HCT116 (cell line): ENCODE results near the gene CELF4.

ENCODE experiments used
- CEBPB ChIP-seq: IDR thresholded peaks from 2 replicates; pipeline ENCODE4 v1.6.1; 2012; ENCODE audit warnings: low read depth
- EZH2phosphoT487 ChIP-seq: fragments of 200-600 bp; IDR thresholded peaks from 2 replicates; pipeline ENCODE4 v1.6.1; 2018; ENCODE audit warnings: antibody characterized with exemption, borderline replicate concordance
- TF ChIP-seq, protein P1 (sequence below): IDR thresholded peaks from 2 replicates; pipeline ENCODE4 v1.6.1; 2012
- TF ChIP-seq, protein P2 (sequence below), 3 experiments: fragments of 200-600 bp in 1 of 3; sonication (generic) in 1 of 3; IDR thresholded peaks in 2 of 3; conservative IDR thresholded peaks in 1 of 3; 2 replicates each; pipeline ENCODE4 v1.5.1; 2012 to 2017; ENCODE audit warnings: low read depth in 2 of 3, low read length in 2 of 3, antibody characterized with exemption in 1 of 3, borderline replicate concordance in 1 of 3, control low read depth in 1 of 3, mild to moderate bottlenecking in 1 of 3, mixed read lengths in 1 of 3, mixed run types in 1 of 3, moderate library complexity in 1 of 3; ENCODE audit not compliant: insufficient read depth in 1 of 3

DNA sequence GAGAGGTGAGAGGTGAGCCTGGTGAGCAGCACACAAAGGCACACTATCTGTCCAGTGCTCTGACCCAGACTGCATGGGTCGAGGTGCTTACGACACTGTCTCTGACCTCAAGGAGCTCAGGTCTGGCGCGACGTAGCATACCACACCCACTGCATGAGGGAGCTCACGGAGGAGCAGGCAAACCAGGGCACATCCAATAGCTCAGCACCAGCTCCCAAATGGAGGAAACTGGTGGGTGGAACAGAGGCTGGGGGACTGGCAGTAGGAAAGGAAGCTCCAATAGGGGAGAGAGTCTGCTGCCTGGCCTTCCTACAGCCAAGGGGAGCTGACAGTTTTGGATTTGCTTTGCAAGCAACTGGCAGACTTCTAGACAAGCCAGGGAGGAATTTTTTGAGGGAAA lies 36.3 kb downstream of the CELF4 start:
- TF ChIP-seq, protein P1, sequence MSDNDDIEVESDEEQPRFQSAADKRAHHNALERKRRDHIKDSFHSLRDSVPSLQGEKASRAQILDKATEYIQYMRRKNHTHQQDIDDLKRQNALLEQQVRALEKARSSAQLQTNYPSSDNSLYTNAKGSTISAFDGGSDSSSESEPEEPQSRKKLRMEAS = no peak
- TF ChIP-seq CEBPB (no peak), EZH2phosphoT487 (no peak)
- TF ChIP-seq, protein P2, sequence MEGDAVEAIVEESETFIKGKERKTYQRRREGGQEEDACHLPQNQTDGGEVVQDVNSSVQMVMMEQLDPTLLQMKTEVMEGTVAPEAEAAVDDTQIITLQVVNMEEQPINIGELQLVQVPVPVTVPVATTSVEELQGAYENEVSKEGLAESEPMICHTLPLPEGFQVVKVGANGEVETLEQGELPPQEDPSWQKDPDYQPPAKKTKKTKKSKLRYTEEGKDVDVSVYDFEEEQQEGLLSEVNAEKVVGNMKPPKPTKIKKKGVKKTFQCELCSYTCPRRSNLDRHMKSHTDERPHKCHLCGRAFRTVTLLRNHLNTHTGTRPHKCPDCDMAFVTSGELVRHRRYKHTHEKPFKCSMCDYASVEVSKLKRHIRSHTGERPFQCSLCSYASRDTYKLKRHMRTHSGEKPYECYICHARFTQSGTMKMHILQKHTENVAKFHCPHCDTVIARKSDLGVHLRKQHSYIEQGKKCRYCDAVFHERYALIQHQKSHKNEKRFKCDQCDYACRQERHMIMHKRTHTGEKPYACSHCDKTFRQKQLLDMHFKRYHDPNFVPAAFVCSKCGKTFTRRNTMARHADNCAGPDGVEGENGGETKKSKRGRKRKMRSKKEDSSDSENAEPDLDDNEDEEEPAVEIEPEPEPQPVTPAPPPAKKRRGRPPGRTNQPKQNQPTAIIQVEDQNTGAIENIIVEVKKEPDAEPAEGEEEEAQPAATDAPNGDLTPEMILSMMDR (IDR thresholded peaks at IDR 0.05 in 2 of 3, conservative IDR thresholded peaks at IDR 0.05 in 1 of 3; ENCODE audit: borderline replicate concordance in 1 of 3, insufficient read depth in 1 of 3, low read depth in 2 of 3, low read length in 2 of 3) = no peak
